Neural progenitor cell (in vitro differentiated cells): Measurements from ENCODE around the gene PPP1R18. TPM values are rescaled to one million over a fixed set of nuclear protein-coding genes. Genes with fewer than 3 reads are reported as not detected.
"Not testable (repeated sequence)": the region's sequence is repeated elsewhere in the genome, so short reads cannot be mapped to it uniquely, and the experiment has no call there.

Source experiments
- DNase-seq: peaks from one replicate; pipeline ENCODE4 v3.0.0-alpha.2; 2016; ENCODE audit warnings: low spot score
- H2AFZ ChIP-seq: fragments of 200-600 bp; sonication (generic); replicated peaks from 2 replicates; pipeline ENCODE4 v1.6.1; 2016; ENCODE audit warnings: antibody characterized with exemption
- H3F3A ChIP-seq: fragments of 200-600 bp; sonication (generic); 2 replicates; pipeline ENCODE4 v1.6.1; 2016; ENCODE audit warnings: antibody characterized with exemption, low read depth
- H3K27ac ChIP-seq: fragments of 200-600 bp; sonication (generic); 2 replicates; pipeline ENCODE4 v1.5.1; 2016; ENCODE audit warnings: mild to moderate bottlenecking
- H3K27me3 ChIP-seq: fragments of 200-600 bp; sonication (generic); 2 replicates; pipeline ENCODE4 v1.6.1; 2016; ENCODE audit warnings: mild to moderate bottlenecking, moderate library complexity
- H3K36me3 ChIP-seq: fragments of 200-600 bp; sonication (generic); 2 replicates; pipeline ENCODE4 v1.5.1; 2016
- H3K4me1 ChIP-seq: fragments of 200-600 bp; sonication (generic); 2 replicates; pipeline ENCODE4 v1.6.1; 2016; ENCODE audit warnings: mixed run types
- H3K4me2 ChIP-seq: fragments of 200-600 bp; sonication (generic); 2 replicates; pipeline ENCODE4 v1.6.1; 2016
- H3K4me3 ChIP-seq: fragments of 200-600 bp; sonication (generic); 2 replicates; pipeline ENCODE4 v1.5.1; 2016
- H3K79me2 ChIP-seq: fragments of 200-600 bp; sonication (generic); 2 replicates; pipeline ENCODE4 v1.6.1; 2016; ENCODE audit warnings: low read depth
- H3K9ac ChIP-seq: fragments of 200-600 bp; sonication (generic); 2 replicates; pipeline ENCODE4 v1.6.1; 2016
- H3K9me3 ChIP-seq: fragments of 200-600 bp; sonication (generic); 2 replicates; pipeline ENCODE4 v1.5.1; 2016; ENCODE audit warnings: low read depth
- H4K20me1 ChIP-seq: fragments of 200-600 bp; sonication (generic); 2 replicates; pipeline ENCODE4 v1.6.1; 2016; ENCODE audit warnings: low read depth
- H3K27ac Mint-ChIP-seq: 3 replicates; pipeline ENCODE4 v1.8.0; 2021; ENCODE audit warnings: mixed read lengths
- H3K27me3 Mint-ChIP-seq: 2 replicates; pipeline ENCODE4 v1.8.0; 2022; ENCODE audit warnings: low read depth, mild to moderate bottlenecking, inconsistent platforms, moderate library complexity, mixed read lengths; ENCODE audit not compliant: insufficient read depth
- H3K36me3 Mint-ChIP-seq: 3 replicates; pipeline ENCODE4 v1.8.0; 2021; ENCODE audit warnings: mixed read lengths
- H3K4me1 Mint-ChIP-seq: 3 replicates; pipeline ENCODE4 v1.8.0; 2021; ENCODE audit warnings: mixed read lengths
- H3K4me3 Mint-ChIP-seq: 3 replicates; pipeline ENCODE4 v1.8.0; 2021; ENCODE audit warnings: mild to moderate bottlenecking, moderate library complexity, mixed read lengths
- H3K9me3 Mint-ChIP-seq: 3 replicates; pipeline ENCODE4 v1.8.0; 2020; ENCODE audit warnings: mixed read lengths
- EZH2 ChIP-seq: fragments of 200-600 bp; sonication (generic); IDR thresholded peaks from 2 replicates; pipeline ENCODE4 v1.6.1; 2017; ENCODE audit warnings: antibody characterized with exemption, mild to moderate bottlenecking, moderate library complexity
- EZH2phosphoT487 ChIP-seq: fragments of 200-600 bp; sonication (generic); IDR thresholded peaks from 2 replicates; pipeline ENCODE4 v1.6.1; 2017; ENCODE audit warnings: antibody characterized with exemption
- total RNA-seq: library from RNA; depleted of rRNA; stranded (reverse); fragments of >200 nt; gene quantifications from 2 replicates; pipeline ENCODE4 v1.2.3, GENCODE V29; 2015; ENCODE audit warnings: low replicate concordance
- TF ChIP-seq, protein P1 (sequence below): fragments of 200-600 bp; sonication (generic); IDR thresholded peaks from 2 replicates; pipeline ENCODE4 v1.5.1; 2017; ENCODE audit warnings: antibody characterized with exemption, mild to moderate bottlenecking

Gene PPP1R18
- total RNA-seq, 1 donor from 2014 or later = 10.2 TPM

DNA sequence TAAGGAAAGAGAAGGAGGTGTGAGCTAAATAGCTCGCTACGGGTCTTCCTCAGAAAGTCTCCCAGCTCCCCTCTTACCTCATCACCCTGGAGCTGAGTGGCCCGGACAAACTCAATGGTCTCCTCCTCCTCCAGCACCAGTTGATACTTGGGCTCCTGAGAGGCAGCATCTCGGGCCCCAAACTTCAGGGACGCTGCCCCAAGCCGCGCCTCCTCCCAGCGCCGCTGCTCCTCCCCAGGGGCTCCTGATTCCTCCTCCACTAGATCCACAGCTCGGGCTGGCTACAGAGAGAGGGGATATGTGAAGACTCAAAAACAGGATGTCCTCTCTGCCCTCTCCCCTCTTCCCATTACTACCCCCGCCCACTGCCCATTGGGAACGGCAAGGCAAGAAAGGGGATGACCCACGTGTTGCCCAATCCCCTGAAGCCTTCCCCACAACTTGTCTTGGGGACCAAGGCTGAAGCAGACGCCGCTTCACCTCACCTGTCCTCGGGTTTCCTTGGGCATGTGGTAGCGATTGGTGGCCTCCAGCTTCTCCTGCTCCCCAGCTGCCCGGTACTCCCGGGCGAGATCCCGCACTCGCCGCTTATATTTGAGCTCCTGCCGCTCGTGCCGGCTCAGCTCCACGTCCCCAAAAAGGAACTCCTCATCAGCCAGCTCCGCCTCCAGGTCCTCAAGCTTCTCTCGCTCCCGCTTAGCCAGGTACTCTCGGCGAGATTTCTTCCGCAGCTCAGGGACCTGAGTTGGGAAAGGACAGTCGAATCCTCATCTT is 21.3 kb downstream of the PPP1R18 start:
- Histone ChIP-seq H3K27me3 (no peaks in the 10 kb centered on the region), H3F3A (no peaks in the 10 kb centered on the region), H3K9me3 (no peaks in the 10 kb centered on the region), H3K36me3 (no peaks in the 10 kb centered on the region), H3K4me2 (no peak overlapping the region), H2AFZ (no peak overlapping the region), H3K27ac (no peak overlapping the region), H3K4me3 (no peak overlapping the region), H3K79me2 (no peaks in the 10 kb centered on the region), H3K9ac (no peak overlapping the region), H4K20me1 (no peaks in the 10 kb centered on the region), H3K4me1 (no peaks in the 10 kb centered on the region)
- Mint-ChIP-seq H3K9me3 (no peaks in the 10 kb centered on the region), H3K36me3 (peaks cover 19% of the 10 kb centered on the region), H3K27ac (no peak overlapping the region), H3K4me1 (no peaks in the 10 kb centered on the region), H3K27me3 (peaks cover 6% of the 10 kb centered on the region), H3K4me3 (no peak overlapping the region)
- DNase-seq = no peak
- TF ChIP-seq EZH2phosphoT487 (no peak), EZH2 (no peak)
- TF ChIP-seq, protein P1, sequence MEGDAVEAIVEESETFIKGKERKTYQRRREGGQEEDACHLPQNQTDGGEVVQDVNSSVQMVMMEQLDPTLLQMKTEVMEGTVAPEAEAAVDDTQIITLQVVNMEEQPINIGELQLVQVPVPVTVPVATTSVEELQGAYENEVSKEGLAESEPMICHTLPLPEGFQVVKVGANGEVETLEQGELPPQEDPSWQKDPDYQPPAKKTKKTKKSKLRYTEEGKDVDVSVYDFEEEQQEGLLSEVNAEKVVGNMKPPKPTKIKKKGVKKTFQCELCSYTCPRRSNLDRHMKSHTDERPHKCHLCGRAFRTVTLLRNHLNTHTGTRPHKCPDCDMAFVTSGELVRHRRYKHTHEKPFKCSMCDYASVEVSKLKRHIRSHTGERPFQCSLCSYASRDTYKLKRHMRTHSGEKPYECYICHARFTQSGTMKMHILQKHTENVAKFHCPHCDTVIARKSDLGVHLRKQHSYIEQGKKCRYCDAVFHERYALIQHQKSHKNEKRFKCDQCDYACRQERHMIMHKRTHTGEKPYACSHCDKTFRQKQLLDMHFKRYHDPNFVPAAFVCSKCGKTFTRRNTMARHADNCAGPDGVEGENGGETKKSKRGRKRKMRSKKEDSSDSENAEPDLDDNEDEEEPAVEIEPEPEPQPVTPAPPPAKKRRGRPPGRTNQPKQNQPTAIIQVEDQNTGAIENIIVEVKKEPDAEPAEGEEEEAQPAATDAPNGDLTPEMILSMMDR = no peak

DNA sequence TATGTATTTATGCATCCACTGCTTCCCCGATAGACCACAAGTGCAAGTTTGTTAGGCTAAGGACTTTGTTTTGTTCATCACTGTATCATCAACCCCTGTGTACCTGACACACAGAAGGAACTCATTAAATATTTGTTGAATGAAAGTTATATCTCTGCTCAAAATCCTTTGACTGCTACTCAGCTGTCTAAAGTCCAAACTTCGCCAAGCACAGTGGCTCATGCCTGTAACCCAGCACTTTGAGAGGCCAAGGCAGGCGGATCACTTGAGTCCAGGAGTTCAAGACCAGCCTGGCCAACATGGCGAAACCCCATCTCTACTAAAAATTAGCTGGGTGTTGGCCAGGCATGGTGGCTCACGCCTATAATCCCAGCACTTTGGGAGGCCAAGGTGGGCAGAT is 28.5 kb downstream of the PPP1R18 start:
- not testable (repeated sequence) for H3K4me1 ChIP-seq, H3K9me3 Mint-ChIP-seq, H3K27me3 Mint-ChIP-seq, H3K9ac ChIP-seq, H3K27me3 ChIP-seq, H3K27ac ChIP-seq, H4K20me1 ChIP-seq, H2AFZ ChIP-seq, H3K27ac Mint-ChIP-seq, H3K4me3 ChIP-seq, H3K9me3 ChIP-seq, H3K36me3 ChIP-seq, H3K4me2 ChIP-seq, H3K4me3 Mint-ChIP-seq, H3K4me1 Mint-ChIP-seq, H3F3A ChIP-seq, DNase-seq, H3K79me2 ChIP-seq
- peaks cover 32% of the 10 kb centered on the region for H3K36me3 Mint-ChIP-seq

DNA sequence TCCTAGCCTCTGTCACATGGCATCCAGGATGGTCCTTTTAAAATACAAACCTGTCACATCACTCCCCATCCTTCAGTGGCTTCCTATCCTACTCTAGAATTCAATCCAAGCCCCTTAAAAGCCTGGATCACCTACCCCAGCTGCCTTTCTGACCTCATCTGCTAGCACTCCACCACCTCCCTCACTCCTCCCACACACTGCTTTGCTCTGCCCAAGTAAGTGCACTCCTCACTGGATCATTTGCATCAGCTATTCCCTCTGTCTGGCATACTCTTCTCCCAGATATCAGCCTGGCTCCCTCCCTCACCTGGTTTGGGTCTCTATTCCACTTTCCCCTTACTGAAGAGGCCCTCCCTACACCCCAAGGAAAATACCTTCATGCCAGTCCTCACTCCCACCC is 29.0 kb downstream of the PPP1R18 start:
- no peaks in the 10 kb centered on the region for H3K4me1 ChIP-seq
- H3K9me3 Mint-ChIP-seq = no peaks in the 10 kb centered on the region
- H3K9ac ChIP-seq = no peak overlapping the region
- H3K79me2 ChIP-seq = no peaks in the 10 kb centered on the region
- H3K4me3 Mint-ChIP-seq = no peak overlapping the region
- no peak overlapping the region for H3K27ac ChIP-seq
- H4K20me1 ChIP-seq = no peaks in the 10 kb centered on the region
- H3K36me3 Mint-ChIP-seq = peaks cover 32% of the 10 kb centered on the region
- H3F3A ChIP-seq = no peaks in the 10 kb centered on the region
- H3K9me3 ChIP-seq = no peaks in the 10 kb centered on the region
- TF ChIP-seq EZH2phosphoT487 (no peak), EZH2 (no peak)
- TF ChIP-seq, protein P1 = no peak
- H3K4me2 ChIP-seq = no peak overlapping the region
- H3K27me3 Mint-ChIP-seq = peaks cover 6% of the 10 kb centered on the region
- H3K27me3 ChIP-seq = no peaks in the 10 kb centered on the region
- H2AFZ ChIP-seq = no peak overlapping the region
- H3K36me3 ChIP-seq = no peaks in the 10 kb centered on the region
- H3K27ac Mint-ChIP-seq = no peak overlapping the region
- no peaks in the 10 kb centered on the region for H3K4me1 Mint-ChIP-seq
- DNase-seq = no peak
- no peak overlapping the region for H3K4me3 ChIP-seq

DNA sequence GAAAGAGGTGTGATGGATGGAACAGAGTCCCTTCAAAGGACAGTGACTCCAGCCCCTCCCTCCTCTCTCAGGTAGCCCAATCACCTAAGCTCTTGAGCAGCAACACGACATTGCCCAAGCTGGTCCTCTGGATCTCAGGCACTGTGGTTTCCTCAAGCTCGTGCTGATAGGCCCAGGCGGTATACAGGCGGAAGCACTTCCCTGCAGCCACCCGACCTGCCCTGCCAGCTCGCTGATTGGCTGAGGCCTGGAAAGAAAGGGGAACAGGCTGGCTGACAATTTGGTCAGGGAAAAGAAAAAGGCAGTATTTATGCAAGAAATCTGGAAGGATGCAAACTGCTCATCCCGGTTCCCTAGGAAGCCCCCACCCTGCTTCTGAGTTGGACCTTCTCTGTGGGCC is 29.9 kb downstream of the PPP1R18 start:
- Histone ChIP-seq H3K4me1 (no peaks in the 10 kb centered on the region), H3K27me3 (no peaks in the 10 kb centered on the region), H3K4me3 (no peak overlapping the region), H3K4me2 (no peak overlapping the region), H3F3A (no peaks in the 10 kb centered on the region), H4K20me1 (no peaks in the 10 kb centered on the region), H3K79me2 (no peaks in the 10 kb centered on the region), H3K27ac (no peak overlapping the region), H3K9me3 (no peaks in the 10 kb centered on the region), H3K36me3 (no peaks in the 10 kb centered on the region), H3K9ac (no peak overlapping the region), H2AFZ (no peak overlapping the region)
- peaks cover 30% of the 10 kb centered on the region for H3K36me3 Mint-ChIP-seq
- no peak for DNase-seq
- no peak for TF ChIP-seq EZH2phosphoT487
- TF ChIP-seq EZH2 = no peak
- TF ChIP-seq, protein P1 = no peak
- no peak overlapping the region for H3K27ac Mint-ChIP-seq
- no peaks in the 10 kb centered on the region for H3K4me1 Mint-ChIP-seq
- H3K4me3 Mint-ChIP-seq = no peak overlapping the region
- H3K27me3 Mint-ChIP-seq = peaks cover 3% of the 10 kb centered on the region
- no peaks in the 10 kb centered on the region for H3K9me3 Mint-ChIP-seq
